Esophagus squamous epithelium (tissue), 5 donors: ENCODE results near the gene TEX261. TPM values are rescaled to one million over a fixed set of nuclear protein-coding genes. Genes with fewer than 3 reads are reported as not detected.
A peak's percentile ranks its signal among the peaks of the same experiment; 100 is the strongest.

Experiments
- DNase-seq: peaks from one replicate; lab custom pipeline; 2025; lab: John Stamatoyannopoulos, UW
- H3K27ac ChIP-seq, 4 donors: fragments of 200-600 bp; sonication (generic); one replicate each; pipeline ENCODE4 v1.5.1; 2016 to 2019; ENCODE audit warnings: mild to moderate bottlenecking in 1 of 4
- H3K27me3 ChIP-seq, 4 donors: fragments of 200-600 bp; sonication (generic); 1 replicate in 3 of 4; 2 replicates in 1 of 4; pipeline versions ENCODE4 v1.5.1 to v1.6.0; 2017 to 2021; ENCODE audit warnings: antibody characterized with exemption in 1 of 4
- H3K36me3 ChIP-seq, 3 donors: fragments of 200-600 bp; sonication (generic); one replicate each; pipeline ENCODE4 v1.5.1; 2016 to 2019
- H3K4me1 ChIP-seq, 3 donors: fragments of 200-600 bp; sonication (generic); one replicate each; pipeline ENCODE4 v1.5.1; 2017 to 2019
- H3K4me3 ChIP-seq, 4 donors: fragments of 200-600 bp; sonication (generic); 1 replicate in 3 of 4; 2 replicates in 1 of 4; pipeline ENCODE4 v1.5.1; 2016 to 2019; ENCODE audit warnings: mild to moderate bottlenecking in 2 of 4, moderate library complexity in 1 of 4
- H3K9me3 ChIP-seq, 3 donors: fragments of 200-600 bp; sonication (generic); one replicate each; pipeline ENCODE4 v1.5.1; 2016 to 2019
- CTCF ChIP-seq, 6 experiments: fragments of 450-650 bp in 4 of 6; fragments of 200-600 bp in 2 of 6; sonication (generic) in 2 of 6; IDR thresholded peaks; one replicate each; pipeline ENCODE4 v1.5.1; 2016 to 2019; ENCODE audit warnings: antibody characterized with exemption in 6 of 6, mild to moderate bottlenecking in 4 of 6, moderate library complexity in 4 of 6
- POLR2A ChIP-seq, 4 donors: fragments of 450-650 bp; IDR thresholded peaks; one replicate each; pipeline ENCODE4 v1.6.1; 2017; ENCODE audit warnings: antibody characterized with exemption in 4 of 4, mild to moderate bottlenecking in 4 of 4, moderate library complexity in 3 of 4
- WGBS, 2 donors: methylation state at CpG; one replicate each; pipeline ENCODE4 v1.1.5; 2018; 5-methylcytosine and 5-hydroxymethylcytosine counted together
- intact Hi-C: fragments of 100-400 bp; cut with DNase I; formaldehyde crosslinking; loops from one replicate; pipeline ENCODE4 v1.15.0; 2022
- total RNA-seq, 4 donors: library from RNA; depleted of rRNA; stranded (reverse); fragments of >200 nt; gene quantifications; one replicate each; pipeline ENCODE4 v1.1.0, GENCODE V29; 2016
- donor health status: DM: yes; HTN: yes; CAD: no.

The TEX261 gene
- total RNA-seq, 4 donors from 2014 or later, result 22.6 to 33.3 (median 27.1) TPM

GRCh38 chr2:70947556-70948184, 47.0 kb downstream of the TEX261 start:
- no peak for DNase-seq
- Histone ChIP-seq H3K9me3 (no peaks in the 10 kb centered on the region), H3K4me1 (peaks cover 0 to 17% (median 4%) of the 10 kb centered on the region in 3 donors), H3K27me3 (peaks cover 0 to 54% (median 0%) of the 10 kb centered on the region in 4 donors), H3K36me3 (no peaks in the 10 kb centered on the region), H3K27ac (no peak overlapping the region), H3K4me3 (peak overlapping the region in 3 of 4 donors; percentile 33 to 56 (median 35))
- 43 to 49% methylated on average over 4 to 10 of the region's 11 CpGs for WGBS, 2 donors
- intact Hi-C loops, result loop anchor here (2.0 to 5.0 kb wide), 2 partner anchors 77 to 85 kb away; no protein-coding TSS in a partner anchor
- TF ChIP-seq CTCF (IDR thresholded peaks at IDR 0.05), result no peak
- TF ChIP-seq POLR2A (IDR thresholded peaks at IDR 0.05), result no peak

- H3K4me3 ChIP-seq, result no peak overlapping the region
- intact Hi-C loops, result loop anchor here (2.0 to 5.0 kb wide), 2 partner anchors 76 to 85 kb away; no protein-coding TSS in a partner anchor
- H3K27ac ChIP-seq, result no peak overlapping the region
- H3K4me1 ChIP-seq, result peaks cover 0 to 17% (median 4%) of the 10 kb centered on the region in 3 donors
- H3K9me3 ChIP-seq, result no peaks in the 10 kb centered on the region
- DNase-seq, result no peak
- TF ChIP-seq CTCF (IDR thresholded peaks at IDR 0.05) (peak; percentile 57 to 83 (median 68)), POLR2A (IDR thresholded peaks at IDR 0.05) (no peak)
- H3K36me3 ChIP-seq, result no peaks in the 10 kb centered on the region
- WGBS, 2 donors, result 21 to 22% methylated on average over 8 of the region's 8 CpGs
- peaks cover 0 to 52% (median 0%) of the 10 kb centered on the region in 4 donors for H3K27me3 ChIP-seq
These were observed 47.7 kb downstream of the TEX261 start for GRCh38 chr2:70946832-70947442.

- H3K27me3 ChIP-seq, result peaks cover 0 to 70% (median 0%) of the 10 kb centered on the region in 4 donors
- H3K27ac ChIP-seq, result no peak overlapping the region
- H3K4me3 ChIP-seq, result no peak overlapping the region
- DNase-seq, result no peak
- H3K36me3 ChIP-seq, result no peaks in the 10 kb centered on the region
- no peaks in the 10 kb centered on the region for H3K9me3 ChIP-seq
- peaks cover 0 to 17% (median 4%) of the 10 kb centered on the region in 3 donors for H3K4me1 ChIP-seq
- intact Hi-C loops, result no loop called here
- WGBS, 2 donors, result 66 to 86% methylated on average over 4 of the region's 4 CpGs
- no peak for TF ChIP-seq CTCF (IDR thresholded peaks at IDR 0.05)
- TF ChIP-seq POLR2A (IDR thresholded peaks at IDR 0.05), result no peak
These were observed 50.5 kb downstream of the TEX261 start for GRCh38 chr2:70944111-70944690.

GRCh38 chr2:70943205-70943871, 51.3 kb downstream of the TEX261 start:
- Histone ChIP-seq H3K9me3 (no peaks in the 10 kb centered on the region), H3K27ac (no peak overlapping the region), H3K27me3 (peaks cover 0 to 79% (median 0%) of the 10 kb centered on the region in 4 donors), H3K4me1 (peaks cover 0 to 12% (median 4%) of the 10 kb centered on the region in 3 donors), H3K4me3 (no peak overlapping the region), H3K36me3 (no peaks in the 10 kb centered on the region)
- DNase-seq, result no peak
- TF ChIP-seq CTCF (IDR thresholded peaks at IDR 0.05), result no peak
- TF ChIP-seq POLR2A (IDR thresholded peaks at IDR 0.05), result no peak
- 73 to 75% methylated on average over 2 to 8 of the region's 11 CpGs for WGBS, 2 donors
- intact Hi-C loops, result no loop called here
